ENCODE results near the gene CELA2A.

GRCh38 chr1:15453734-15454133 is 2.8 kb upstream of the CELA2A start:
- TF ChIP-seq EZH2 (IDR thresholded peaks at IDR 0.05) (no peak), CTCF (IDR thresholded peaks at IDR 0.05) (no peak), EZH2phosphoT487 (IDR thresholded peaks at IDR 0.05) (no peak)

Data from neural progenitor cell (in vitro differentiated cells).